PC-9 (cell line): ENCODE data around the gene HIC1. TPM values are rescaled to one million over a fixed set of nuclear protein-coding genes. Genes with fewer than 3 reads are reported as not detected.

ENCODE experiments used
- BruUV-seq: library from RNA; stranded (reverse); fragments of 400-500 nt; replicated peaks from 2 replicates; lab custom pipeline; 2021; lab: Mats Ljungman, UMichigan
- CTCF ChIA-PET: fragments of 300-600 bp; sonication (Branson Sonifier 250); formaldehyde crosslinking; loops from one replicate; lab custom pipeline; 2022; ENCODE audit warnings: antibody characterized with exemption; lab: Charles Lee
- POLR2A ChIA-PET: fragments of 300-600 bp; sonication (Branson Sonifier 250); formaldehyde crosslinking; loops from one replicate; lab custom pipeline; 2022; ENCODE audit warnings: antibody characterized with exemption; ENCODE audit not compliant: unreplicated experiment; lab: Charles Lee
- DNase-seq, 2 experiments: peaks; one replicate each; pipeline versions ENCODE4 v3.0.0 to v3.0.0-alpha.2; 2015 to 2022; ENCODE audit warnings: mixed read lengths in 1 of 2
- H2AFZ ChIP-seq: fragments of 200-600 bp; sonication (generic); 2 replicates; pipeline ENCODE4 v1.8.1; 2017; ENCODE audit warnings: antibody characterized with exemption
- H3F3A ChIP-seq: fragments of 200-600 bp; sonication (generic); 2 replicates; pipeline ENCODE4 v1.8.1; 2017; ENCODE audit warnings: antibody characterized with exemption, mild to moderate bottlenecking, low read depth; ENCODE audit not compliant: insufficient read depth
- H3K27ac ChIP-seq: fragments of 200-600 bp; sonication (generic); 2 replicates; pipeline ENCODE4 v1.6.1; 2016; ENCODE audit warnings: mixed run types
- H3K27me3 ChIP-seq: fragments of 200-600 bp; sonication (generic); 2 replicates; pipeline ENCODE4 v1.6.1; 2016; ENCODE audit warnings: low read depth, mixed run types; ENCODE audit not compliant: insufficient read depth
- H3K36me3 ChIP-seq: fragments of 200-600 bp; sonication (generic); 2 replicates; pipeline ENCODE4 v1.6.1; 2016; ENCODE audit warnings: low read depth, mixed run types
- H3K4me1 ChIP-seq: fragments of 200-600 bp; sonication (generic); replicated peaks from 2 replicates; pipeline ENCODE4 v1.6.1; 2016; ENCODE audit warnings: mixed run types; ENCODE audit not compliant: insufficient read depth
- H3K4me2 ChIP-seq: fragments of 200-600 bp; sonication (generic); 2 replicates; pipeline ENCODE4 v1.6.1; 2017; ENCODE audit warnings: mixed run types
- H3K4me3 ChIP-seq: fragments of 200-600 bp; sonication (generic); 2 replicates; pipeline ENCODE4 v1.6.1; 2016; ENCODE audit warnings: mixed run types
- H3K79me2 ChIP-seq: fragments of 200-600 bp; sonication (generic); 2 replicates; pipeline ENCODE4 v1.6.1; 2017; ENCODE audit warnings: low read depth, mixed run types
- H3K9me2 ChIP-seq: fragments of 200-600 bp; sonication (generic); 2 replicates; pipeline ENCODE4 v1.8.1; 2017; ENCODE audit warnings: mild to moderate bottlenecking; ENCODE audit not compliant: insufficient read depth
- H3K9me3 ChIP-seq: fragments of 200-600 bp; sonication (generic); 2 replicates; pipeline ENCODE4 v1.8.1; 2016; ENCODE audit warnings: low read depth; ENCODE audit not compliant: insufficient read depth
- H4K20me1 ChIP-seq: fragments of 200-600 bp; sonication (generic); 2 replicates; pipeline ENCODE4 v1.8.1; 2017; ENCODE audit not compliant: insufficient read depth
- EZH2 ChIP-seq: fragments of 200-600 bp; sonication (generic); IDR thresholded peaks from 2 replicates; pipeline ENCODE4 v1.8.0; 2017; ENCODE audit warnings: antibody characterized with exemption, low read depth
- intact Hi-C: fragments of 100-400 bp; cut with micrococcal nuclease; formaldehyde crosslinking; loops from one replicate; pipeline ENCODE4 v1.10.0; 2022; ENCODE audit not compliant: unreplicated experiment
- total RNA-seq: library from RNA; stranded (reverse); gene quantifications from 2 replicates; pipeline ENCODE4 v1.2.3, GENCODE V29; 2021
- TF ChIP-seq, protein P1 (sequence below): fragments of 200-600 bp; sonication (generic); conservative IDR thresholded peaks from 2 replicates; pipeline ENCODE4 v1.6.1; 2017; ENCODE audit warnings: mixed run types, antibody characterized with exemption, mild to moderate bottlenecking, moderate library complexity

The HIC1 gene
- total RNA-seq, 1 experiment from 2014 or later, result 0.63 TPM

DNA sequence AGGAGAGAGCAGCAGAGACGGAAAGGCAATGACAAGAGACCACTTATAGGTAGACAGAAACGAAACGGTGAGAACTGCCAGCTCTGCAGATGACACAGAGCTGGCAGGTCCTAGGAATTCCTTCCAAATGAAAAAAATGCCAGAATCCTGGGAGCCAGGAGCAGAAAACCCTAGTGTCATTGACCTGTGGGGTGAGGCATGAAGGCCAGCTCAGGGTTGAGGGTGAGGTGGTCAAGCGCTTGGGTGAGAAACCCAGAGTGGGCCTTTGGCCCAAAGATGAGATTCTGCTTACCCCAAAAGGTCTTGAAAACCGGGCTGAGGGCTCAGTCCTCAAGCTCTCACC lies 9.2 kb downstream of the HIC1 start:
- BruUV-seq, result no TSS peak
- no peaks in the 10 kb centered on the region for H3K79me2 ChIP-seq
- H3F3A ChIP-seq, result peaks cover 10% of the 10 kb centered on the region; the same call in 1 of the 2 replicates
- no peaks in the 10 kb centered on the region for H3K9me3 ChIP-seq
- H3K27ac ChIP-seq, result no peak overlapping the region
- no peak for DNase-seq
- no peaks in the 10 kb centered on the region for H3K4me1 ChIP-seq
- no peaks in the 10 kb centered on the region for H3K36me3 ChIP-seq
- CTCF ChIA-PET, result no interaction called here
- no peaks in the 10 kb centered on the region for H3K9me2 ChIP-seq
- TF ChIP-seq EZH2, result no peak
- TF ChIP-seq, protein P1, sequence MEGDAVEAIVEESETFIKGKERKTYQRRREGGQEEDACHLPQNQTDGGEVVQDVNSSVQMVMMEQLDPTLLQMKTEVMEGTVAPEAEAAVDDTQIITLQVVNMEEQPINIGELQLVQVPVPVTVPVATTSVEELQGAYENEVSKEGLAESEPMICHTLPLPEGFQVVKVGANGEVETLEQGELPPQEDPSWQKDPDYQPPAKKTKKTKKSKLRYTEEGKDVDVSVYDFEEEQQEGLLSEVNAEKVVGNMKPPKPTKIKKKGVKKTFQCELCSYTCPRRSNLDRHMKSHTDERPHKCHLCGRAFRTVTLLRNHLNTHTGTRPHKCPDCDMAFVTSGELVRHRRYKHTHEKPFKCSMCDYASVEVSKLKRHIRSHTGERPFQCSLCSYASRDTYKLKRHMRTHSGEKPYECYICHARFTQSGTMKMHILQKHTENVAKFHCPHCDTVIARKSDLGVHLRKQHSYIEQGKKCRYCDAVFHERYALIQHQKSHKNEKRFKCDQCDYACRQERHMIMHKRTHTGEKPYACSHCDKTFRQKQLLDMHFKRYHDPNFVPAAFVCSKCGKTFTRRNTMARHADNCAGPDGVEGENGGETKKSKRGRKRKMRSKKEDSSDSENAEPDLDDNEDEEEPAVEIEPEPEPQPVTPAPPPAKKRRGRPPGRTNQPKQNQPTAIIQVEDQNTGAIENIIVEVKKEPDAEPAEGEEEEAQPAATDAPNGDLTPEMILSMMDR, result no peak
- H3K4me2 ChIP-seq, result no peak overlapping the region
- intact Hi-C loops, result no loop called here
- no peaks in the 10 kb centered on the region; the same call in 1 of the 2 replicates for H4K20me1 ChIP-seq
- no peak overlapping the region for H2AFZ ChIP-seq
- H3K27me3 ChIP-seq, result no peaks in the 10 kb centered on the region
- POLR2A ChIA-PET, result interaction anchor here (0.6 kb wide), 1 partner anchor 172 kb away, joined by 3 read pairs; no protein-coding TSS in a partner anchor
- H3K4me3 ChIP-seq, result no peak overlapping the region

DNA sequence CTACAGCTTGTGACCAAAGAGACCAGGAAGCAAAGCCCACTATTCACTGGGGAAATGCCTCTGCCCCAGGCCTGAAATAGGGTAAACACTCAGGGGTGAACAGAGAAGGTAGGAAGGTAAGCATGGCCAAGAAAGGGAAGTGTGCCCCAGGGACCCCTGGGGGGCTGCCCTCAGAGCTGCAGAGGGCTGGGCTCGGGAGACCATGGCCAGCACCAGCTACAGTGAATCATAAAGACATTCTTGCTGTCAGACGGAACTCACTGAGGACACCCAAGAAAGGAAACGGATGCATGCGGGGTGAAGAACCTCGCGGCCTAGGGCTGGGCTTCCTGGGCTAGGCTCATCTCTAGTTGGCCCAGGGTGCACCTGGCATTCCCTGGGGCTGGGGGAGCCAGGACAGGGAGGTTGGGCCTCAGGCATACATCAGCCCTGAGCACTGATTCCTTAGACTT lies 9.6 kb downstream of the HIC1 start:
- no peak for DNase-seq
- Histone ChIP-seq H3K9me2 (no peaks in the 10 kb centered on the region), H4K20me1 (no peaks in the 10 kb centered on the region; the same call in 1 of the 2 replicates), H3K79me2 (no peaks in the 10 kb centered on the region), H3K4me1 (no peaks in the 10 kb centered on the region), H2AFZ (no peak overlapping the region), H3K27ac (no peak overlapping the region), H3K4me3 (no peak overlapping the region), H3K4me2 (no peak overlapping the region), H3K27me3 (no peaks in the 10 kb centered on the region), H3K9me3 (no peaks in the 10 kb centered on the region), H3F3A (peaks cover 8% of the 10 kb centered on the region; the same call in 1 of the 2 replicates), H3K36me3 (no peaks in the 10 kb centered on the region)
- POLR2A ChIA-PET, result no interaction called here
- TF ChIP-seq, protein P1, result no peak
- TF ChIP-seq EZH2, result no peak
- intact Hi-C loops, result no loop called here
- BruUV-seq, result no TSS peak
- CTCF ChIA-PET, result no interaction called here

DNA sequence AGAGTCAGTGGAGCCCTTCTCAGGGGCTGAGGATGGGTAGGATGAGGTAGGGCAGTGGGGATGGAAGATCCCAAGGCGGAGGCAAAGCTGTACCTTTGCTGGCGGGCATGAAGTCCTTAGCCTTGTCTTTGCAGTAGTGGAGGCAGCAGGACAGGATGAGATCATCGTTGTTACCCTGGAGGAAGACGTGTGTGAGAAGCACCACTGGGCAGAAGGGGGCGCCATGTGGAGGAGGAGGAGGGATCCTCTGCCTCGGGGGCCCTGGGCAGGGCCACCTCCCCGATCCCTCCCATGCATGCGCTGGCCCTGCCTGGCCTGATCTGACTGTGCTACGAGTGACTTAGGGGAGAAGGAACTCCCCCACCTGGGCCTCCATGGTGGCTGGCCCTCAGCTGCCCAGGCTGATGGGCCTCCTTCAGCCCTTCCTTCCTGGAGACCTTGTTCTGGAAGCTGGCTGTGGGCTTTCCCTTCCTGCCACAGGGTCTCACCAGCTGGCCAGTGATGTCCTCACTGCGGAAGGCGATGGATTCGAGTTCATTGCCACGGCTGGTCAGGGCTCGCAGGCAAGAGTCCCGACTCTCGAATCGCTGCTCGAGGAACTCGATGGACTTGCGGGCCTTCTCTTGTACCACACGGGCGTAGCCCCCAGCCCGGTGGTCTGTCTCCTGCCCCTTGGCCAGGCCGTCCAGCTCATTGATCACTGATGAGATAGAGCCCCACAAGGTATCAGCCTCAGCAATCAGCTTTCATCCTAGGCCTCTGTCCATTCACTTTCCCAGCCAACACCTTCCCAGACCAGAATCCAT lies 10.3 kb downstream of the HIC1 start:
- Histone ChIP-seq H3K27me3 (no peaks in the 10 kb centered on the region), H3K9me2 (no peaks in the 10 kb centered on the region), H3K27ac (no peak overlapping the region), H3K79me2 (no peaks in the 10 kb centered on the region), H3K4me3 (no peak overlapping the region), H3K9me3 (no peaks in the 10 kb centered on the region), H4K20me1 (no peaks in the 10 kb centered on the region; the same call in 1 of the 2 replicates), H3K4me2 (no peak overlapping the region), H2AFZ (no peak overlapping the region), H3K36me3 (no peaks in the 10 kb centered on the region), H3K4me1 (no peaks in the 10 kb centered on the region), H3F3A (peaks cover 7% of the 10 kb centered on the region; the same call in 1 of the 2 replicates)
- no peak for DNase-seq
- CTCF ChIA-PET, result interaction anchor here (0.6 kb wide), 2 partner anchors 47 to 180 kb away, joined by 3 to 9 read pairs; no protein-coding TSS in a partner anchor
- intact Hi-C loops, result no loop called here
- no peak for TF ChIP-seq EZH2
- TF ChIP-seq, protein P1, result peak; percentile 49
- POLR2A ChIA-PET, result no interaction called here
- BruUV-seq, result no TSS peak
